ENCODE results near the gene SNCAIP. TPM values are rescaled to one million over a fixed set of nuclear protein-coding genes. Genes with fewer than 3 reads are reported as not detected.

Gene SNCAIP
- total and polyA plus RNA-seq, 9 of the 15 experiments (the other 6 are each of a cell fraction or from before 2014, with no cell fraction given): 0.04 TPM; not detected in 8

- no peak for TF ChIP-seq REST (IDR thresholded peaks at IDR 0.05; ENCODE audit: borderline replicate concordance)
- TF ChIP-seq REST (CRISPR knock-in tag; IDR thresholded peaks at IDR 0.05; ENCODE audit: low read depth): no peak
- no peak for TF ChIP-seq PKNOX1 (IDR thresholded peaks at IDR 0.05)
- no peak for TF ChIP-seq ZNF609 (CRISPR knock-in tag; IDR thresholded peaks at IDR 0.05; ENCODE audit: borderline replicate concordance)
- TF ChIP-seq PTRF (tag; IDR thresholded peaks at IDR 0.05): no peak
Observed at GRCh38 chr5:122464191-122464590, 152.2 kb downstream of the SNCAIP start (continued).
